IPS-20b (cell line): ENCODE measurements around the gene SRPK2.

Source experiments
- H3K27ac ChIP-seq: one replicate; pipeline ENCODE4 v1.5.1; 2013; ENCODE audit warnings: low read length
- H3K27me3 ChIP-seq: 2 replicates; pipeline ENCODE4 v1.6.1; 2013; ENCODE audit warnings: mild to moderate bottlenecking, low read length, inconsistent platforms; ENCODE audit not compliant: insufficient read depth
- H3K36me3 ChIP-seq: 2 replicates; pipeline ENCODE4 v1.6.1; 2013; ENCODE audit warnings: low read depth, mild to moderate bottlenecking, inconsistent platforms, low read length, moderate library complexity; ENCODE audit not compliant: insufficient read depth
- H3K4me1 ChIP-seq: 2 replicates; pipeline ENCODE4 v1.6.1; 2013; ENCODE audit warnings: mild to moderate bottlenecking, control low read depth, inconsistent platforms, low read length, moderate library complexity; ENCODE audit not compliant: insufficient read depth
- H3K4me3 ChIP-seq: 2 replicates; pipeline ENCODE4 v1.5.1; 2013; ENCODE audit warnings: mild to moderate bottlenecking, low read length, inconsistent platforms
- H3K9ac ChIP-seq: 2 replicates; pipeline ENCODE4 v1.6.1; 2013; ENCODE audit warnings: low read depth, mild to moderate bottlenecking, inconsistent platforms, low read length, moderate library complexity
- H3K9me3 ChIP-seq: 2 replicates; pipeline ENCODE4 v1.6.1; 2013; ENCODE audit warnings: mild to moderate bottlenecking, low read depth, low read length, inconsistent platforms; ENCODE audit not compliant: insufficient read depth

The SRPK2 gene

GRCh38 chr7:105163718-105164117, 225.0 kb downstream of the SRPK2 start:
- Histone ChIP-seq H3K36me3 (peaks cover 35% of the 10 kb centered on the region), H3K4me1 (no peaks in the 10 kb centered on the region), H3K27me3 (no peaks in the 10 kb centered on the region), H3K9me3 (0 out of 2 replicates have a peak, but pooled peaks cover 3% of the 10 kb centered on the region), H3K9ac (no peak overlapping the region), H3K27ac (no peak overlapping the region), H3K4me3 (no peak overlapping the region)

- peaks cover 14% of the 10 kb centered on the region for H3K36me3 ChIP-seq
These were observed 227.4 kb downstream of the SRPK2 start for GRCh38 chr7:105161366-105161765.

GRCh38 chr7:105157278-105157677, 231.4 kb downstream of the SRPK2 start:
- Histone ChIP-seq H3K9me3 (no peaks in the 10 kb centered on the region), H3K4me3 (no peak overlapping the region), H3K27ac (no peak overlapping the region), H3K36me3 (peaks cover 9% of the 10 kb centered on the region; the same call in 1 of the 2 replicates), H3K4me1 (no peaks in the 10 kb centered on the region), H3K9ac (no peak overlapping the region), H3K27me3 (no peaks in the 10 kb centered on the region)

More at GRCh38 chr7:105161366-105161765, 227.4 kb downstream of the SRPK2 start:
- H3K4me1 ChIP-seq: no peaks in the 10 kb centered on the region
- H3K9me3 ChIP-seq: 0 out of 2 replicates have a peak, but pooled peaks cover 2% of the 10 kb centered on the region
- no peaks in the 10 kb centered on the region for H3K27me3 ChIP-seq
- no peak overlapping the region for H3K4me3 ChIP-seq
- H3K9ac ChIP-seq: no peak overlapping the region
- no peak overlapping the region for H3K27ac ChIP-seq

GRCh38 chr7:105156731-105157130, 232.0 kb downstream of the SRPK2 start:
- no peaks in the 10 kb centered on the region for H3K9me3 ChIP-seq
- H3K4me1 ChIP-seq: no peaks in the 10 kb centered on the region
- no peak overlapping the region for H3K9ac ChIP-seq
- no peak overlapping the region for H3K27ac ChIP-seq
- H3K27me3 ChIP-seq: no peaks in the 10 kb centered on the region
- H3K4me3 ChIP-seq: no peak overlapping the region
- peaks cover 9% of the 10 kb centered on the region; the same call in 1 of the 2 replicates for H3K36me3 ChIP-seq

GRCh38 chr7:105154084-105154483, 234.6 kb downstream of the SRPK2 start:
- peaks cover 9% of the 10 kb centered on the region; the same call in 1 of the 2 replicates for H3K36me3 ChIP-seq
- no peak overlapping the region for H3K9ac ChIP-seq
- no peak overlapping the region for H3K4me3 ChIP-seq
- H3K27ac ChIP-seq: no peak overlapping the region
- no peaks in the 10 kb centered on the region for H3K9me3 ChIP-seq
- no peaks in the 10 kb centered on the region for H3K4me1 ChIP-seq
- H3K27me3 ChIP-seq: no peaks in the 10 kb centered on the region

GRCh38 chr7:105153531-105153930, 235.2 kb downstream of the SRPK2 start:
- Histone ChIP-seq H3K27ac (no peak overlapping the region), H3K4me1 (no peaks in the 10 kb centered on the region), H3K36me3 (peaks cover 9% of the 10 kb centered on the region; the same call in 1 of the 2 replicates), H3K9me3 (no peaks in the 10 kb centered on the region), H3K9ac (no peak overlapping the region), H3K4me3 (no peak overlapping the region), H3K27me3 (no peaks in the 10 kb centered on the region)

- Histone ChIP-seq H3K27me3 (no peaks in the 10 kb centered on the region), H3K9me3 (no peaks in the 10 kb centered on the region), H3K9ac (no peak overlapping the region), H3K36me3 (peaks cover 9% of the 10 kb centered on the region; the same call in 1 of the 2 replicates), H3K4me1 (no peaks in the 10 kb centered on the region), H3K4me3 (no peak overlapping the region), H3K27ac (no peak overlapping the region)
These were observed 237.6 kb downstream of the SRPK2 start for GRCh38 chr7:105151152-105151551.

- Histone ChIP-seq H3K9ac (no peak overlapping the region), H3K27ac (no peak overlapping the region), H3K27me3 (no peaks in the 10 kb centered on the region), H3K9me3 (no peaks in the 10 kb centered on the region), H3K36me3 (no peaks in the 10 kb centered on the region), H3K4me3 (no peak overlapping the region), H3K4me1 (no peaks in the 10 kb centered on the region)
These were observed 238.9 kb downstream of the SRPK2 start for GRCh38 chr7:105149827-105150226.

GRCh38 chr7:105141068-105141467, 247.7 kb downstream of the SRPK2 start:
- Histone ChIP-seq H3K9me3 (no peaks in the 10 kb centered on the region), H3K4me1 (no peaks in the 10 kb centered on the region), H3K36me3 (peaks cover 35% of the 10 kb centered on the region), H3K27me3 (no peaks in the 10 kb centered on the region), H3K9ac (no peak overlapping the region), H3K4me3 (no peak overlapping the region), H3K27ac (no peak overlapping the region)

- H3K27ac ChIP-seq: no peak overlapping the region
- no peaks in the 10 kb centered on the region for H3K27me3 ChIP-seq
- H3K9ac ChIP-seq: no peak overlapping the region
- H3K36me3 ChIP-seq: peaks cover 35% of the 10 kb centered on the region
- H3K4me1 ChIP-seq: no peaks in the 10 kb centered on the region
- no peaks in the 10 kb centered on the region for H3K9me3 ChIP-seq
- no peak overlapping the region for H3K4me3 ChIP-seq
These were observed 249.3 kb downstream of the SRPK2 start for GRCh38 chr7:105139381-105139780.

GRCh38 chr7:105137898-105138297, 250.8 kb downstream of the SRPK2 start:
- Histone ChIP-seq H3K9ac (no peak overlapping the region), H3K36me3 (peaks cover 38% of the 10 kb centered on the region), H3K9me3 (no peaks in the 10 kb centered on the region), H3K4me3 (no peak overlapping the region), H3K27ac (no peak overlapping the region), H3K4me1 (no peaks in the 10 kb centered on the region), H3K27me3 (no peaks in the 10 kb centered on the region)

GRCh38 chr7:105136221-105136620, 252.5 kb downstream of the SRPK2 start:
- Histone ChIP-seq H3K9ac (no peak overlapping the region), H3K27me3 (no peaks in the 10 kb centered on the region), H3K27ac (no peak overlapping the region), H3K9me3 (no peaks in the 10 kb centered on the region), H3K4me3 (no peak overlapping the region), H3K36me3 (peaks cover 38% of the 10 kb centered on the region), H3K4me1 (no peaks in the 10 kb centered on the region; the same call in 1 of the 2 replicates)
